KMS-11 (cell line): ENCODE measurements around the gene NAALADL1.
"Not testable (repeated sequence)": the region's sequence is repeated elsewhere in the genome, so short reads cannot be mapped to it uniquely, and the experiment has no call there.

ENCODE experiments used
- H2AFZ ChIP-seq: fragments of 200-600 bp; sonication (generic); 2 replicates; pipeline ENCODE4 v1.6.1; 2016; ENCODE audit warnings: antibody characterized with exemption, mixed run types, low read depth
- H3K27ac ChIP-seq: fragments of 200-600 bp; sonication (generic); 2 replicates; pipeline ENCODE4 v1.6.1; 2016; ENCODE audit warnings: mild to moderate bottlenecking, mixed run types
- H3K27me3 ChIP-seq: fragments of 200-600 bp; sonication (generic); 2 replicates; pipeline ENCODE4 v1.6.1; 2017; ENCODE audit warnings: mild to moderate bottlenecking, low read depth, mixed run types, moderate library complexity; ENCODE audit not compliant: insufficient read depth
- H3K36me3 ChIP-seq: fragments of 200-600 bp; sonication (generic); 2 replicates; pipeline ENCODE4 v1.6.1; 2017; ENCODE audit warnings: mild to moderate bottlenecking, mixed run types; ENCODE audit not compliant: insufficient read depth
- H3K4me1 ChIP-seq: fragments of 200-600 bp; sonication (generic); 2 replicates; pipeline ENCODE4 v1.6.1; 2016; ENCODE audit warnings: mild to moderate bottlenecking, low read depth, mixed run types; ENCODE audit not compliant: poor library complexity, severe bottlenecking
- H3K4me2 ChIP-seq: fragments of 200-600 bp; sonication (generic); 2 replicates; pipeline ENCODE4 v1.7.0; 2016; ENCODE audit warnings: mild to moderate bottlenecking, mixed run types
- H3K4me3 ChIP-seq: fragments of 200-600 bp; sonication (generic); IDR thresholded peaks from 2 replicates; pipeline ENCODE4 v1.6.1; 2017; ENCODE audit warnings: low read depth, low read length, mixed read lengths; ENCODE audit not compliant: insufficient read depth
- H3K79me2 ChIP-seq: fragments of 200-600 bp; sonication (generic); 2 replicates; pipeline ENCODE4 v1.6.1; 2016; ENCODE audit warnings: low read depth, mixed run types; ENCODE audit not compliant: insufficient read depth
- H3K9ac ChIP-seq: fragments of 200-600 bp; sonication (generic); 2 replicates; pipeline ENCODE4 v1.6.1; 2016; ENCODE audit warnings: mild to moderate bottlenecking, mixed run types
- H4K20me1 ChIP-seq: fragments of 200-600 bp; sonication (generic); 2 replicates; pipeline ENCODE4 v1.6.1; 2016; ENCODE audit warnings: mild to moderate bottlenecking, mixed run types; ENCODE audit not compliant: insufficient read depth
- TF ChIP-seq, protein P1 (sequence below): fragments of 200-600 bp; sonication (generic); conservative IDR thresholded peaks from 2 replicates; pipeline ENCODE4 v1.6.1; 2017; ENCODE audit warnings: low read depth, mild to moderate bottlenecking, antibody characterized with exemption, low read length, moderate library complexity, mixed read lengths

The NAALADL1 gene

DNA sequence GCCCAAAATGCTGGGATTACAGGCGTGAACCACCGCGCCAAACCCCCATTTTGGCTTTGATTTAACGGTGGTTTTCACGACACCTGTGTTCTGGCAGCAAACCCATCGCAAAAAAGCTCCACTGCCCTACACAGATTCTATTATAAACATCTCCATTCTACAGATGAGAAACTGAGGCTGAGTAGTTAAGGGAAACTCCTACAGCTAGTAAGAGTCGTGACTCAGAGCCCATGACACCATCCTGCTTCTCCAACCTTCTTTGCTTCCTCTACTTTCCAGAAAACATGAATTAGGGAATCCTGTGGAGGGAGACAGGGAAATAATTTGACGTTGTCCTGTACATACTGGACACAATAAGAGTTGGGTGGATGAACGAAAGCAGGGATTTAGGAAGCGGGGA lies 31.5 kb downstream of the NAALADL1 start:
- no peak overlapping the region for H3K4me3 ChIP-seq
- H4K20me1 ChIP-seq: no peaks in the 10 kb centered on the region
- peaks cover 16% of the 10 kb centered on the region for H3K4me1 ChIP-seq
- TF ChIP-seq, protein P1, sequence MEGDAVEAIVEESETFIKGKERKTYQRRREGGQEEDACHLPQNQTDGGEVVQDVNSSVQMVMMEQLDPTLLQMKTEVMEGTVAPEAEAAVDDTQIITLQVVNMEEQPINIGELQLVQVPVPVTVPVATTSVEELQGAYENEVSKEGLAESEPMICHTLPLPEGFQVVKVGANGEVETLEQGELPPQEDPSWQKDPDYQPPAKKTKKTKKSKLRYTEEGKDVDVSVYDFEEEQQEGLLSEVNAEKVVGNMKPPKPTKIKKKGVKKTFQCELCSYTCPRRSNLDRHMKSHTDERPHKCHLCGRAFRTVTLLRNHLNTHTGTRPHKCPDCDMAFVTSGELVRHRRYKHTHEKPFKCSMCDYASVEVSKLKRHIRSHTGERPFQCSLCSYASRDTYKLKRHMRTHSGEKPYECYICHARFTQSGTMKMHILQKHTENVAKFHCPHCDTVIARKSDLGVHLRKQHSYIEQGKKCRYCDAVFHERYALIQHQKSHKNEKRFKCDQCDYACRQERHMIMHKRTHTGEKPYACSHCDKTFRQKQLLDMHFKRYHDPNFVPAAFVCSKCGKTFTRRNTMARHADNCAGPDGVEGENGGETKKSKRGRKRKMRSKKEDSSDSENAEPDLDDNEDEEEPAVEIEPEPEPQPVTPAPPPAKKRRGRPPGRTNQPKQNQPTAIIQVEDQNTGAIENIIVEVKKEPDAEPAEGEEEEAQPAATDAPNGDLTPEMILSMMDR: no peak
- no peaks in the 10 kb centered on the region for H3K36me3 ChIP-seq
- peak overlapping the region; percentile 61 for H2AFZ ChIP-seq
- H3K27ac ChIP-seq: no peak overlapping the region
- no peak overlapping the region for H3K9ac ChIP-seq
- H3K27me3 ChIP-seq: no peaks in the 10 kb centered on the region
- peak overlapping the region; percentile 20; the same call in 1 of the 2 replicates for H3K4me2 ChIP-seq
- H3K79me2 ChIP-seq: no peaks in the 10 kb centered on the region

DNA sequence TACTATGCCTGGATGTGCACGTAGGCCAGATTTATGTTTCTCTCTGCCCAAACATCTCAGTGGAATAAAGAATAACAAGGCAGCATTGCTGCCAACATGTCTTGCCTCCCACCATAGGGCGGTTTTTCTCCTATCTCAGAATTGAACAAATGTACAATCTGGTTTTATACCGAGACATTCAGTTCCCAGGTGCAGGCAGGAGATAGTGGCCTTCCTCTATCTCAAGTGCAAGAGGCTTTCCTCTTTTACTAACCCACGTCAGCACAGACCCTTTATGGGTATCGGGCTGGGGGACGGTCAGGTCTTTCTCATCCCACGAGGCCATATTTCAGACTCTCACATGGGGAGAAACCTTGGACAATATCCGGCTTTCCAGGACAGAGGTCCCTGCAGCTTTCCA lies 34.9 kb downstream of the NAALADL1 start:
- not testable (repeated sequence) for H3K4me2 ChIP-seq, H3K4me3 ChIP-seq, H4K20me1 ChIP-seq, H3K79me2 ChIP-seq, H3K36me3 ChIP-seq, H3K27me3 ChIP-seq, H3K9ac ChIP-seq, H3K27ac ChIP-seq, H2AFZ ChIP-seq
- H3K4me1 ChIP-seq: peaks cover 13% of the 10 kb centered on the region

DNA sequence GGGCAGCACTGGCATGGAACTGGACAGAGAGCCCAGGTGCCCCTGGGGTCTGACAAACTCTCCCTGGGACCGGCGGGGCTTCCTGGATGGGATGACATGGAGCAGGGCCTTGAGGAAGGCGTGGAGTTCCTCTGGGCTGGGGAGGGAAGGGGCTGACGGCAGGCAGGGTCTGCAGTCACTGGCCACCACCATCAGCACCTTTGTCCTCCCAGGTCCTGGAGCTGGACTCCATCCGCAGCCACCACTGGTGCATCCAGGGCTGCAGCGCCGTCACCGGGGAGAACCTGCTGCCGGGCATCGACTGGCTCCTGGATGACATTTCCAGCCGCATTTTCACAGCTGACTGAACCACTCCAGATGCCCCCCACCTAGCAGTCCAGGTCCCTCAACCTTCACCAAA lies 36.8 kb downstream of the NAALADL1 start:
- Histone ChIP-seq H4K20me1 (no peaks in the 10 kb centered on the region), H3K4me2 (no peak overlapping the region), H2AFZ (no peak overlapping the region), H3K36me3 (no peaks in the 10 kb centered on the region), H3K27ac (no peak overlapping the region), H3K27me3 (no peaks in the 10 kb centered on the region), H3K79me2 (no peaks in the 10 kb centered on the region), H3K9ac (no peak overlapping the region), H3K4me1 (no peaks in the 10 kb centered on the region), H3K4me3 (no peak overlapping the region)
- TF ChIP-seq, protein P1: no peak

DNA sequence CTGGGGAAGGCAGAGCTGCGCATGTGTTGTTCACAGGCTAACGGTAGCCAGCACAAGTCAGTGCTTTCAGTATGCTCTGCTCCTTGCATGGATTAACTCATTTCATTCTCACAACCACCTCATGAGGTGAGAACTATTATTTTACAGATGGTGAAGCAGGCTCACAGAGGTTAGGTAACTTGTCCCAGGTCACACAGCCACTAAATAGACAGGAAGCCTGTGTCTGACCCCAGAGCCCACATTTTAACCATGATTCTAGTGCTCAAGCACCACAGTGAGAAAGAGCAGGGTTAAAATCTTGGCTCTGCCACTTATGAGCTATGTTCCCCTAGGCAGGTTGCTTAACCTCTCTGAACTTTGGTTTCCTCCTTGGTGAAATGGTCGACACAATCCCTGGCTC lies 37.4 kb downstream of the NAALADL1 start:
- TF ChIP-seq, protein P1: no peak
- no peaks in the 10 kb centered on the region for H3K4me1 ChIP-seq
- no peak overlapping the region for H2AFZ ChIP-seq
- no peaks in the 10 kb centered on the region for H3K27me3 ChIP-seq
- no peaks in the 10 kb centered on the region for H3K79me2 ChIP-seq
- H3K4me3 ChIP-seq: no peak overlapping the region
- no peaks in the 10 kb centered on the region for H4K20me1 ChIP-seq
- no peak overlapping the region for H3K4me2 ChIP-seq
- no peak overlapping the region for H3K27ac ChIP-seq
- no peak overlapping the region for H3K9ac ChIP-seq
- no peaks in the 10 kb centered on the region for H3K36me3 ChIP-seq

DNA sequence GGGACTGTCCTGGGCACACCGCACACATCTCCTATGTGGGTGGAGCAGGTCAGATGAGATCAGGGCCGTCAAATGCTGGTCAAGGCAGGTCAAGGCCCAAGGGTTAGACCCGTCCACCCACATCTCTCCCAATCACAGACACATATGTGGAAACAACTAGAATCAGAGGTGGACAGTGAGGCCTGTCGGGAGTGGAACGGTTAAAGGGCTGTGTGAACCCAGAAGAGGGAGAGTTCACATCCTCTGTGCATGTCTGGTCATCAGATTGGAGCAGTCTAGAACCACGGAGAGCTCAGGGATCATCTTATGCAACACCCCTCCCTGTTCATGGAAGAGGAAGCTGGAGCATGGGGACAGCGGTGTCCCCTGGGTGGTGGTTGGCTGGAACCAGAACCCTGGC lies 38.5 kb downstream of the NAALADL1 start:
- H3K36me3 ChIP-seq: no peaks in the 10 kb centered on the region
- H3K4me1 ChIP-seq: peaks cover 10% of the 10 kb centered on the region

More for the DNA sequence above, 38.5 kb downstream of the NAALADL1 start:
- no peaks in the 10 kb centered on the region for H4K20me1 ChIP-seq
- no peak overlapping the region for H3K4me2 ChIP-seq
- TF ChIP-seq, protein P1: no peak
- no peaks in the 10 kb centered on the region for H3K27me3 ChIP-seq
- H3K4me3 ChIP-seq: no peak overlapping the region
- peaks cover 7% of the 10 kb centered on the region; the same call in 1 of the 2 replicates for H3K79me2 ChIP-seq
- H3K9ac ChIP-seq: no peak overlapping the region
- H2AFZ ChIP-seq: no peak overlapping the region
- no peak overlapping the region for H3K27ac ChIP-seq
